ENCODE data around the gene PRELID3B. TPM values are rescaled to one million over a fixed set of nuclear protein-coding genes. Genes with fewer than 3 reads are reported as not detected.

The PRELID3B gene
- total RNA-seq, 3 donors from 2014 or later (not counting 1 experiment from before 2014, with no cell fraction given) = 49.3 to 51.6 (median 51.4) TPM

GRCh38 chr20:59016795-59017492 lies 25.6 kb downstream of the PRELID3B start:
- no peaks in the 10 kb centered on the region for H3K27me3 ChIP-seq (ENCODE audit: control insufficient read depth, insufficient read depth, low read length)
- TF ChIP-seq CTCF (IDR thresholded peaks at IDR 0.05) = no peak
- H3K36me3 ChIP-seq (ENCODE audit: control insufficient read depth, insufficient read depth, low read length) = no peaks in the 10 kb centered on the region
- ATAC-seq (peak in 1 of 3 donors; percentile 29), DNase-seq (peak in 1 of 2 donors; percentile 37)
- no peak overlapping the region for H3K4me3 ChIP-seq (ENCODE audit: low read length)
- Mint-ChIP-seq H3K36me3 (no peaks in the 10 kb centered on the region), H3K27me3 (ENCODE audit: low read depth in 2 of 2) (no peaks in the 10 kb centered on the region), H3K9me3 (no peaks in the 10 kb centered on the region), H3K4me3 (no peak overlapping the region), H3K4me1 (peaks cover 28 to 46% of the 10 kb centered on the region in 2 donors), H3K27ac (peak overlapping the region in 1 of 2 donors; percentile 52)
- H3K9me3 ChIP-seq (ENCODE audit: control insufficient read depth, insufficient read depth, low read length) = no peaks in the 10 kb centered on the region
- peaks cover 32% of the 10 kb centered on the region for H3K4me1 ChIP-seq (ENCODE audit: control insufficient read depth, insufficient read depth, low read length)
- H3K27ac ChIP-seq (ENCODE audit: low read length) = no peak overlapping the region
- intact Hi-C loops (cut with micrococcal nuclease) = no loop called here
- WGBS (ENCODE audit: insufficient coverage) = 23% methylated on average over 4 of the region's 4 CpGs

- H3K36me3 Mint-ChIP-seq = no peaks in the 10 kb centered on the region
- Histone ChIP-seq H3K4me1 (ENCODE audit: control insufficient read depth, insufficient read depth, low read length) (peaks cover 32% of the 10 kb centered on the region), H3K27ac (ENCODE audit: low read length) (no peak overlapping the region), H3K36me3 (ENCODE audit: control insufficient read depth, insufficient read depth, low read length) (no peaks in the 10 kb centered on the region), H3K27me3 (ENCODE audit: control insufficient read depth, insufficient read depth, low read length) (no peaks in the 10 kb centered on the region), H3K9me3 (ENCODE audit: control insufficient read depth, insufficient read depth, low read length) (no peaks in the 10 kb centered on the region), H3K4me3 (ENCODE audit: low read length) (no peak overlapping the region)
- DNase-seq (no peak), ATAC-seq (no peak)
- no peaks in the 10 kb centered on the region for H3K9me3 Mint-ChIP-seq
- TF ChIP-seq CTCF (IDR thresholded peaks at IDR 0.05) = no peak
- 75% methylated on average over 16 of the region's 16 CpGs for WGBS (ENCODE audit: insufficient coverage)
- H3K4me1 Mint-ChIP-seq = peaks cover 35 to 46% of the 10 kb centered on the region in 2 donors
- no peaks in the 10 kb centered on the region for H3K27me3 Mint-ChIP-seq (ENCODE audit: low read depth in 2 of 2)
- peak overlapping the region in 1 of 2 donors; percentile 47 for H3K27ac Mint-ChIP-seq
- intact Hi-C loops (cut with micrococcal nuclease) = no loop called here
- no peak overlapping the region for H3K4me3 Mint-ChIP-seq
These were observed 26.5 kb downstream of the PRELID3B start for GRCh38 chr20:59015812-59016711.

GRCh38 chr20:59015411-59015810 lies 27.2 kb downstream of the PRELID3B start:
- Histone ChIP-seq H3K4me1 (ENCODE audit: control insufficient read depth, insufficient read depth, low read length) (peaks cover 32% of the 10 kb centered on the region), H3K36me3 (ENCODE audit: control insufficient read depth, insufficient read depth, low read length) (no peaks in the 10 kb centered on the region), H3K4me3 (ENCODE audit: low read length) (no peak overlapping the region), H3K9me3 (ENCODE audit: control insufficient read depth, insufficient read depth, low read length) (no peaks in the 10 kb centered on the region), H3K27me3 (ENCODE audit: control insufficient read depth, insufficient read depth, low read length) (no peaks in the 10 kb centered on the region), H3K27ac (ENCODE audit: low read length) (no peak overlapping the region)
- no peak for DNase-seq
- TF ChIP-seq CTCF (IDR thresholded peaks at IDR 0.05) = no peak
- Mint-ChIP-seq H3K27me3 (ENCODE audit: low read depth in 2 of 2) (no peaks in the 10 kb centered on the region), H3K27ac (no peak overlapping the region), H3K4me1 (peaks cover 35 to 46% of the 10 kb centered on the region in 2 donors), H3K36me3 (no peaks in the 10 kb centered on the region), H3K9me3 (no peaks in the 10 kb centered on the region), H3K4me3 (no peak overlapping the region)
- intact Hi-C loops (cut with micrococcal nuclease) = no loop called here
- ATAC-seq = no peak
- WGBS (ENCODE audit: insufficient coverage) = 94% methylated on average over 16 of the region's 16 CpGs

All from natural killer cell (primary cell).